Fibroblast of lung (primary cell): ENCODE measurements around the gene WIPF1. TPM values are rescaled to one million over a fixed set of nuclear protein-coding genes. Genes with fewer than 3 reads are reported as not detected.

Experiments
- DNase-seq, 2 donors: peaks; one replicate each; pipeline versions ENCODE4 v3.0.0 to v3.0.0-alpha.2; 2010; ENCODE audit warnings: low read depth in 2 of 2
- H2AFZ ChIP-seq: 2 replicates; pipeline ENCODE4 v1.5.1; 2012; ENCODE audit warnings: low read length, control low read depth, inconsistent platforms
- H3K27ac ChIP-seq: 2 replicates; pipeline ENCODE4 v1.5.1; 2011; ENCODE audit warnings: low read length, control low read depth; ENCODE audit not compliant: insufficient read depth
- H3K27me3 ChIP-seq: 2 replicates; pipeline ENCODE4 v1.5.1; 2011; ENCODE audit warnings: mild to moderate bottlenecking, low read length; ENCODE audit not compliant: control insufficient read depth, insufficient read depth
- H3K36me3 ChIP-seq: 2 replicates; pipeline ENCODE4 v1.5.1; 2011; ENCODE audit warnings: low read length; ENCODE audit not compliant: control insufficient read depth, insufficient read depth
- H3K4me1 ChIP-seq: 2 replicates; pipeline ENCODE4 v1.5.1; 2011; ENCODE audit warnings: low read length; ENCODE audit not compliant: control insufficient read depth, insufficient read depth; ENCODE audit errors: extremely low read depth
- H3K4me2 ChIP-seq: 2 replicates; pipeline ENCODE4 v1.5.1; 2011; ENCODE audit warnings: low read length, control low read depth; ENCODE audit not compliant: insufficient read depth; ENCODE audit errors: extremely low read depth
- H3K4me3 ChIP-seq, 4 experiments: fragments of 200-600 bp in 1 of 4; sonication (generic) in 1 of 4; replicated peaks in 1 of 4; 2 replicates each; pipeline ENCODE4 v1.5.1; 2011 to 2016; ENCODE audit warnings: low read length in 4 of 4, low read depth in 3 of 4, mild to moderate bottlenecking in 3 of 4, control low read depth in 2 of 4, inconsistent platforms in 1 of 4, mixed read lengths in 1 of 4; ENCODE audit not compliant: insufficient read depth in 1 of 4; ENCODE audit errors: control extremely low read depth in 1 of 4
- H3K79me2 ChIP-seq: 2 replicates; pipeline ENCODE4 v1.5.1; 2012; ENCODE audit warnings: mild to moderate bottlenecking, low read length, inconsistent platforms; ENCODE audit not compliant: control insufficient read depth, insufficient read depth
- H3K9ac ChIP-seq: 2 replicates; pipeline ENCODE4 v1.5.1; 2011; ENCODE audit warnings: mild to moderate bottlenecking, low read length, control low read depth; ENCODE audit not compliant: insufficient read depth
- H3K9me3 ChIP-seq: 2 replicates; pipeline ENCODE4 v1.5.1; 2012; ENCODE audit warnings: low read depth, low read length; ENCODE audit not compliant: control insufficient read depth, insufficient read depth
- H4K20me1 ChIP-seq: 2 replicates; pipeline ENCODE4 v1.5.1; 2011; ENCODE audit warnings: low read length; ENCODE audit not compliant: control insufficient read depth, insufficient read depth; ENCODE audit errors: extremely low read depth
- CTCF ChIP-seq, 2 donors: IDR thresholded peaks in 1 of 2; conservative IDR thresholded peaks in 1 of 2; 1 replicate in 1 of 2; 2 replicates in 1 of 2; pipeline ENCODE4 v1.5.1; 2011 to 2012; ENCODE audit warnings: low read length in 2 of 2, control low read depth in 1 of 2, inconsistent platforms in 1 of 2, low read depth in 1 of 2, mild to moderate bottlenecking in 1 of 2
- EZH2 ChIP-seq: IDR thresholded peaks from 2 replicates; pipeline ENCODE4 v1.5.1; 2012; ENCODE audit warnings: low read length, control low read depth, mild to moderate bottlenecking; ENCODE audit errors: missing control alignments
- polyA plus RNA-seq, 2 donors: library from polyadenylated mRNA; depleted of rRNA in 1 of 2; stranded (reverse) in 1 of 2; unstranded in 1 of 2; fragments of >200 nt; gene quantifications; 2 replicates each; pipeline ENCODE4 v1.2.1, GENCODE V29; 2011 to 2012; ENCODE audit warnings: missing spikeins in 1 of 2
- total RNA-seq: library from RNA; depleted of rRNA; stranded (reverse); fragments of >200 nt; gene quantifications from 2 replicates; pipeline ENCODE4 v1.2.1, GENCODE V29; 2014

WIPF1 gene
- total and polyA plus RNA-seq, 2 donors (not counting 1 experiment from before 2014, with no cell fraction given) = 10.7 to 23.6 TPM

GRCh38 chr2:174630107-174630506 lies 32.5 kb upstream of the WIPF1 start:
- DNase-seq = no peak
- Histone ChIP-seq H2AFZ (no peak overlapping the region), H3K27me3 (no peaks in the 10 kb centered on the region), H3K4me1 (no peaks in the 10 kb centered on the region), H3K27ac (no peak overlapping the region), H3K4me2 (no peak overlapping the region), H3K36me3 (no peaks in the 10 kb centered on the region), H3K9me3 (no peaks in the 10 kb centered on the region), H3K4me3 (no peak overlapping the region), H3K9ac (no peak overlapping the region), H3K79me2 (no peaks in the 10 kb centered on the region), H4K20me1 (no peaks in the 10 kb centered on the region)
- no peak for TF ChIP-seq CTCF (conservative IDR thresholded peaks at IDR 0.05 in 1 of 2, IDR thresholded peaks at IDR 0.05 in 1 of 2; ENCODE audit: low read depth in 1 of 2, low read length in 2 of 2)
- no peak for TF ChIP-seq EZH2

- Histone ChIP-seq H4K20me1 (no peaks in the 10 kb centered on the region), H2AFZ (no peak overlapping the region), H3K4me3 (no peak overlapping the region), H3K79me2 (no peaks in the 10 kb centered on the region), H3K9ac (no peak overlapping the region), H3K4me1 (no peaks in the 10 kb centered on the region), H3K27me3 (no peaks in the 10 kb centered on the region), H3K4me2 (no peak overlapping the region), H3K36me3 (no peaks in the 10 kb centered on the region), H3K27ac (no peak overlapping the region), H3K9me3 (no peaks in the 10 kb centered on the region)
- TF ChIP-seq EZH2 = no peak
- TF ChIP-seq CTCF (conservative IDR thresholded peaks at IDR 0.05 in 1 of 2, IDR thresholded peaks at IDR 0.05 in 1 of 2; ENCODE audit: low read depth in 1 of 2, low read length in 2 of 2) = no peak
- DNase-seq = no peak
Measured at GRCh38 chr2:174629506-174629905, 31.9 kb upstream of the WIPF1 start.

GRCh38 chr2:174628528-174629169 lies 31.0 kb upstream of the WIPF1 start:
- Histone ChIP-seq H4K20me1 (no peaks in the 10 kb centered on the region), H3K4me1 (no peaks in the 10 kb centered on the region), H3K9ac (no peak overlapping the region), H2AFZ (no peak overlapping the region), H3K4me3 (no peak overlapping the region), H3K79me2 (no peaks in the 10 kb centered on the region), H3K27ac (no peak overlapping the region), H3K9me3 (no peaks in the 10 kb centered on the region), H3K27me3 (no peaks in the 10 kb centered on the region), H3K4me2 (no peak overlapping the region), H3K36me3 (no peaks in the 10 kb centered on the region)
- TF ChIP-seq CTCF (conservative IDR thresholded peaks at IDR 0.05 in 1 of 2, IDR thresholded peaks at IDR 0.05 in 1 of 2; ENCODE audit: low read depth in 1 of 2, low read length in 2 of 2) (no peak), EZH2 (no peak)
- DNase-seq = no peak
